CD14-positive monocyte (primary cell): ENCODE measurements around the gene REEP3. TPM values are rescaled to one million over a fixed set of nuclear protein-coding genes. Genes with fewer than 3 reads are reported as not detected.

Source experiments
- DNase-seq, 3 donors: peaks; one replicate each; pipeline ENCODE4 v3.0.0-alpha.2; 2011 to 2022
- H2AFZ ChIP-seq: 2 replicates; pipeline ENCODE4 v1.6.0; 2012; ENCODE audit warnings: mild to moderate bottlenecking, low read depth, low read length, inconsistent platforms; ENCODE audit not compliant: insufficient read depth, poor library complexity, severe bottlenecking
- H3K27ac ChIP-seq, 2 donors: 1 replicate in 1 of 2; 2 replicates in 1 of 2; pipeline ENCODE4 v1.5.1; 2012 to 2013; ENCODE audit warnings: low read length in 2 of 2, control low read depth in 1 of 2, inconsistent platforms in 1 of 2, low read depth in 1 of 2, mild to moderate bottlenecking in 1 of 2
- H3K27me3 ChIP-seq, 2 donors: one replicate each; pipeline versions ENCODE4 v1.6.0 to v1.6.1; 2011 to 2013; ENCODE audit warnings: low read length in 2 of 2; ENCODE audit not compliant: control insufficient read depth in 2 of 2, insufficient read depth in 2 of 2
- H3K36me3 ChIP-seq, 2 donors: replicated peaks in 1 of 2; 1 replicate in 1 of 2; 2 replicates in 1 of 2; pipeline versions ENCODE4 v1.5.1 to v1.6.1; 2012 to 2013; ENCODE audit warnings: low read length in 2 of 2, control low read depth in 1 of 2, inconsistent platforms in 1 of 2, mild to moderate bottlenecking in 1 of 2; ENCODE audit not compliant: insufficient read depth in 2 of 2, control insufficient read depth in 1 of 2
- H3K4me1 ChIP-seq, 2 donors: 1 replicate in 1 of 2; 2 replicates in 1 of 2; pipeline versions ENCODE4 v1.5.1 to v1.6.1; 2012 to 2013; ENCODE audit warnings: low read length in 2 of 2, control low read depth in 1 of 2, inconsistent platforms in 1 of 2, mild to moderate bottlenecking in 1 of 2, moderate library complexity in 1 of 2; ENCODE audit not compliant: insufficient read depth in 2 of 2, control insufficient read depth in 1 of 2
- H3K4me2 ChIP-seq: replicated peaks from 2 replicates; pipeline ENCODE3; 2012; ENCODE audit warnings: low read length, moderate library complexity, mild to moderate bottlenecking; ENCODE audit not compliant: poor library complexity, severe bottlenecking; ENCODE audit errors: extremely low read depth
- H3K4me3 ChIP-seq, 3 experiments: fragments of 200-600 bp in 1 of 3; sonication (generic) in 1 of 3; replicated peaks in 1 of 3; 1 replicate in 2 of 3; 2 replicates in 1 of 3; pipeline ENCODE4 v1.5.1; 2011 to 2013; ENCODE audit warnings: low read length in 3 of 3, mild to moderate bottlenecking in 3 of 3, control low read depth in 2 of 3, low read depth in 2 of 3, inconsistent platforms in 1 of 3, moderate library complexity in 1 of 3
- H3K79me2 ChIP-seq: 2 replicates; pipeline ENCODE4 v1.6.0; 2012; ENCODE audit warnings: mild to moderate bottlenecking, control low read depth, inconsistent platforms, low read length, moderate library complexity; ENCODE audit not compliant: insufficient read depth
- H3K9ac ChIP-seq: 2 replicates; pipeline ENCODE4 v1.6.0; 2017; ENCODE audit warnings: low read length, mild to moderate bottlenecking; ENCODE audit not compliant: insufficient read depth, poor library complexity, severe bottlenecking
- H3K9me3 ChIP-seq, 2 donors: replicated peaks in 1 of 2; 1 replicate in 1 of 2; 2 replicates in 1 of 2; pipeline versions ENCODE4 v1.5.1 to v1.6.1; 2012 to 2013; ENCODE audit warnings: low read length in 2 of 2, control low read depth in 1 of 2; ENCODE audit not compliant: control insufficient read depth in 1 of 2, insufficient read depth in 1 of 2
- H4K20me1 ChIP-seq: 2 replicates; pipeline ENCODE4 v1.6.0; 2012; ENCODE audit warnings: mild to moderate bottlenecking, low read length, control low read depth, moderate library complexity; ENCODE audit not compliant: insufficient read depth
- H3K27ac Mint-ChIP-seq, 7 donors: one replicate each; pipeline ENCODE4 v1.8.0; 2020; ENCODE audit warnings: mild to moderate bottlenecking in 7 of 7, mixed read lengths in 7 of 7, moderate library complexity in 6 of 7, inconsistent platforms in 2 of 7
- H3K27me3 Mint-ChIP-seq, 3 donors: one replicate each; pipeline ENCODE4 v1.8.0; 2021 to 2022; ENCODE audit warnings: low read depth in 3 of 3, mild to moderate bottlenecking in 3 of 3, mixed read lengths in 3 of 3, moderate library complexity in 3 of 3, inconsistent platforms in 1 of 3
- H3K36me3 Mint-ChIP-seq, 2 donors: one replicate each; pipeline ENCODE4 v1.8.0; 2020; ENCODE audit warnings: mixed read lengths in 2 of 2, inconsistent platforms in 1 of 2, mild to moderate bottlenecking in 1 of 2
- H3K4me1 Mint-ChIP-seq: one replicate; pipeline ENCODE4 v1.8.0; 2020; ENCODE audit warnings: mild to moderate bottlenecking, mixed read lengths
- H3K4me3 Mint-ChIP-seq, 2 donors: one replicate each; pipeline ENCODE4 v1.8.0; 2020; ENCODE audit warnings: mild to moderate bottlenecking in 2 of 2, mixed read lengths in 2 of 2, moderate library complexity in 1 of 2
- H3K9me3 Mint-ChIP-seq, 7 donors: one replicate each; pipeline ENCODE4 v1.8.0; 2020 to 2022; ENCODE audit warnings: mixed read lengths in 7 of 7, mild to moderate bottlenecking in 6 of 7, moderate library complexity in 6 of 7, inconsistent platforms in 2 of 7
- CTCF ChIP-seq: fragments of 200-600 bp; IDR thresholded peaks from one replicate; pipeline ENCODE4 v1.8.0; 2022; ENCODE audit warnings: antibody characterized with exemption, mild to moderate bottlenecking
- WGBS: methylation state at CpG from one replicate; pipeline ENCODE4 v1.1.5; 2013; ENCODE audit warnings: missing lambda C conversion rate; ENCODE audit not compliant: insufficient coverage; 5-methylcytosine and 5-hydroxymethylcytosine counted together
- intact Hi-C, 2 donors: fragments of 100-400 bp; cut with micrococcal nuclease; formaldehyde crosslinking; loops; one replicate each; pipeline versions ENCODE4 v1.15.0 to v1.15.1; 2023
- polyA plus RNA-seq, 3 donors: library from polyadenylated mRNA; depleted of rRNA in 1 of 3; unstranded in 2 of 3; stranded (reverse) in 1 of 3; fragments of 300-500 nt in 2 of 3; fragments of >200 nt in 1 of 3; fragmentation: Illumina TruSeq in 2 of 3; gene quantifications; 1 replicate in 2 of 3; 2 replicates in 1 of 3; pipeline ENCODE4 v1.2.3, GENCODE V29; 2012 to 2021

The REEP3 gene
- polyA plus RNA-seq, 3 donors: 9.1 to 17.7 (median 17.7) TPM

- intact Hi-C loops: loop anchor here in 1 of 2 donors (5.0 to 10.0 kb wide), 4 partner anchors 56 to 258 kb away; partner anchors contain the start of gene JMJD1C
- Mint-ChIP-seq H3K4me1 (peaks cover 45% of the 10 kb centered on the region), H3K4me3 (no peak overlapping the region), H3K27me3 (no peaks in the 10 kb centered on the region), H3K9me3 (no peaks in the 10 kb centered on the region), H3K27ac (no peak overlapping the region), H3K36me3 (peaks cover 9 to 11% of the 10 kb centered on the region in 2 donors)
- Histone ChIP-seq H2AFZ (no peak overlapping the region), H4K20me1 (peaks cover 68% of the 10 kb centered on the region), H3K79me2 (peaks cover 80% of the 10 kb centered on the region), H3K9ac (no peak overlapping the region), H3K27ac (no peak overlapping the region), H3K9me3 (no peaks in the 10 kb centered on the region), H3K36me3 (no peaks in the 10 kb centered on the region), H3K4me3 (no peak overlapping the region), H3K4me2 (peak overlapping the region; percentile 95), H3K27me3 (no peaks in the 10 kb centered on the region), H3K4me1 (peaks cover 18 to 26% of the 10 kb centered on the region in 2 donors)
- no peak for TF ChIP-seq CTCF
- DNase-seq: no peak
- no CpG with 5 or more reads among the region's 2 CpGs for WGBS
Measured at GRCh38 chr10:63522995-63523394, 1.8 kb downstream of the REEP3 start.

- no peaks in the 10 kb centered on the region for H3K27me3 ChIP-seq
- H3K4me3 ChIP-seq: no peak overlapping the region
- no peaks in the 10 kb centered on the region for H3K27me3 Mint-ChIP-seq
- intact Hi-C loops: loop anchor here in 1 of 2 donors (10.0 kb wide), 3 partner anchors 100 to 260 kb away; no protein-coding TSS in a partner anchor
- peaks cover 17 to 25% of the 10 kb centered on the region in 2 donors for H3K4me1 ChIP-seq
- H3K4me1 Mint-ChIP-seq: peaks cover 41% of the 10 kb centered on the region
- DNase-seq: no peak
- H3K4me3 Mint-ChIP-seq: no peak overlapping the region
- no peak overlapping the region for H3K4me2 ChIP-seq
- no peak overlapping the region for H2AFZ ChIP-seq
- H3K36me3 ChIP-seq: peaks cover 0 to 4% of the 10 kb centered on the region in 2 donors
- peaks cover 14 to 22% of the 10 kb centered on the region in 2 donors for H3K36me3 Mint-ChIP-seq
- peaks cover 69% of the 10 kb centered on the region for H3K79me2 ChIP-seq
- peaks cover 0 to 2% (median 0%) of the 10 kb centered on the region in 7 donors for H3K9me3 Mint-ChIP-seq
- no peak for TF ChIP-seq CTCF
- no peaks in the 10 kb centered on the region for H3K9me3 ChIP-seq
- H4K20me1 ChIP-seq: peaks cover 61% of the 10 kb centered on the region
- 83% methylated on average over 2 of the region's 3 CpGs for WGBS
- no peak overlapping the region for H3K27ac Mint-ChIP-seq
- no peak overlapping the region for H3K27ac ChIP-seq
- H3K9ac ChIP-seq: no peak overlapping the region
Measured at GRCh38 chr10:63525021-63525420, 3.8 kb downstream of the REEP3 start.
